Smooth muscle cell (in vitro differentiated cells): Measurements from ENCODE around the gene RAD51B. TPM values are rescaled to one million over a fixed set of nuclear protein-coding genes. Genes with fewer than 3 reads are reported as not detected.

ENCODE experiments used
- DNase-seq: peaks from one replicate; lab custom pipeline; 2025; ENCODE audit not compliant: unreplicated experiment; lab: John Stamatoyannopoulos, UW
- H2AFZ ChIP-seq: fragments of 200-600 bp; sonication (generic); 2 replicates; pipeline ENCODE4 v1.6.0; 2016; ENCODE audit warnings: antibody characterized with exemption, low read depth, mild to moderate bottlenecking
- H3F3A ChIP-seq: fragments of 200-600 bp; sonication (generic); 2 replicates; pipeline ENCODE4 v1.6.0; 2017; ENCODE audit warnings: antibody characterized with exemption, low read depth
- H3K27ac ChIP-seq: fragments of 200-600 bp; sonication (generic); 2 replicates; pipeline ENCODE4 v1.5.1; 2016; ENCODE audit warnings: low read depth, mild to moderate bottlenecking
- H3K27me3 ChIP-seq: fragments of 200-600 bp; sonication (generic); 2 replicates; pipeline ENCODE4 v1.6.1; 2016; ENCODE audit warnings: low read depth, mild to moderate bottlenecking
- H3K36me3 ChIP-seq: fragments of 200-600 bp; sonication (generic); 2 replicates; pipeline ENCODE4 v1.5.1; 2016; ENCODE audit warnings: low read depth
- H3K4me1 ChIP-seq: fragments of 200-600 bp; sonication (generic); 2 replicates; pipeline ENCODE4 v1.5.1; 2016; ENCODE audit warnings: low read depth
- H3K4me2 ChIP-seq: fragments of 200-600 bp; sonication (generic); 2 replicates; pipeline ENCODE4 v1.6.0; 2016; ENCODE audit warnings: mild to moderate bottlenecking
- H3K4me3 ChIP-seq: fragments of 200-600 bp; sonication (generic); 2 replicates; pipeline ENCODE4 v1.5.1; 2016; ENCODE audit warnings: mild to moderate bottlenecking
- H3K79me2 ChIP-seq: fragments of 200-600 bp; sonication (generic); 2 replicates; pipeline ENCODE4 v1.6.0; 2016; ENCODE audit warnings: low read depth, mild to moderate bottlenecking
- H3K9ac ChIP-seq: fragments of 200-600 bp; sonication (generic); 2 replicates; pipeline ENCODE4 v1.6.0; 2016; ENCODE audit warnings: low read depth
- H3K9me3 ChIP-seq: fragments of 200-600 bp; sonication (generic); replicated peaks from 2 replicates; pipeline ENCODE4 v1.5.1; 2016; ENCODE audit warnings: low read depth
- H4K20me1 ChIP-seq: fragments of 200-600 bp; sonication (generic); 2 replicates; pipeline ENCODE4 v1.6.0; 2016; ENCODE audit warnings: low read depth
- CTCF ChIP-seq: fragments of 200-600 bp; sonication (generic); IDR thresholded peaks from 2 replicates; pipeline ENCODE4 v1.5.1; 2017; ENCODE audit warnings: borderline replicate concordance, mild to moderate bottlenecking, antibody characterized with exemption; ENCODE audit not compliant: insufficient read depth, poor library complexity, severe bottlenecking
- WGBS: methylation state at CpG from one replicate; pipeline ENCODE4 v1.1.7; 2016; ENCODE audit warnings: low lambda C conversion rate; 5-methylcytosine and 5-hydroxymethylcytosine counted together
- polyA plus RNA-seq: library from polyadenylated mRNA; unstranded; fragments of >200 nt; fragmentation: Nextera tagmentation; extraction: Ambion mirVana; gene quantifications from 2 replicates; pipeline ENCODE4 v1.2.1, GENCODE V29; 2016
- total RNA-seq: library from RNA; depleted of rRNA; stranded (reverse); fragments of >200 nt; gene quantifications from 2 replicates; pipeline ENCODE4 v1.2.3, GENCODE V29; 2014

RAD51B gene
- total and polyA plus RNA-seq, 2 experiments from 2014 or later, result 4.6 to 5.3 TPM

- peak overlapping the region; percentile 87 for H3K27ac ChIP-seq
- DNase-seq, result no peak
Measured at GRCh38 chr14:68295316-68295816, 475.8 kb downstream of the RAD51B start.

GRCh38 chr14:68297039-68297438, 477.5 kb downstream of the RAD51B start:
- Histone ChIP-seq H3K27ac (peak overlapping the region; percentile 87), H2AFZ (no peak overlapping the region), H3K79me2 (no peaks in the 10 kb centered on the region), H3K4me3 (no peak overlapping the region), H3K36me3 (no peaks in the 10 kb centered on the region), H4K20me1 (no peaks in the 10 kb centered on the region), H3K4me2 (peak overlapping the region; percentile 58), H3K9ac (no peak overlapping the region), H3K27me3 (no peaks in the 10 kb centered on the region), H3K9me3 (no peaks in the 10 kb centered on the region), H3F3A (peaks cover 36% of the 10 kb centered on the region), H3K4me1 (peaks cover 40% of the 10 kb centered on the region)
- 26% methylated on average over 4 of the region's 4 CpGs for WGBS
- TF ChIP-seq CTCF, result no peak
- DNase-seq, result no peak

More at GRCh38 chr14:68295316-68295816, 475.8 kb downstream of the RAD51B start:
- H3K9ac ChIP-seq, result no peak overlapping the region
- no peaks in the 10 kb centered on the region for H3K27me3 ChIP-seq
- TF ChIP-seq CTCF, result no peak
- H3K4me3 ChIP-seq, result no peak overlapping the region
- WGBS, result 14% methylated on average over 8 of the region's 8 CpGs
- peak overlapping the region; percentile 66 for H3K4me2 ChIP-seq
- H3K79me2 ChIP-seq, result no peaks in the 10 kb centered on the region
- no peaks in the 10 kb centered on the region for H4K20me1 ChIP-seq
- peak overlapping the region; percentile 21 for H2AFZ ChIP-seq
- H3F3A ChIP-seq, result peaks cover 36% of the 10 kb centered on the region
- H3K4me1 ChIP-seq, result peaks cover 47% of the 10 kb centered on the region
- no peaks in the 10 kb centered on the region for H3K9me3 ChIP-seq
- H3K36me3 ChIP-seq, result no peaks in the 10 kb centered on the region

GRCh38 chr14:68297876-68298468, 478.4 kb downstream of the RAD51B start:
- DNase-seq, result no peak
- 73% methylated on average over 4 of the region's 4 CpGs for WGBS

More at GRCh38 chr14:68297876-68298468, 478.4 kb downstream of the RAD51B start:
- Histone ChIP-seq H3K9me3 (no peaks in the 10 kb centered on the region), H3K4me1 (peaks cover 32% of the 10 kb centered on the region), H3K9ac (no peak overlapping the region), H3K79me2 (no peaks in the 10 kb centered on the region), H4K20me1 (no peaks in the 10 kb centered on the region), H3K36me3 (no peaks in the 10 kb centered on the region), H3K27me3 (no peaks in the 10 kb centered on the region), H3K4me3 (no peak overlapping the region), H2AFZ (no peak overlapping the region), H3F3A (peaks cover 36% of the 10 kb centered on the region), H3K4me2 (peak overlapping the region; percentile 58), H3K27ac (peak overlapping the region; percentile 87)
- TF ChIP-seq CTCF, result peak; percentile 7
